DMS114 treated with DMSO at 0.1 percent for 48 hours (cell line): ENCODE measurements around the gene LIPE.

Experiments used
- DNase-seq: peaks from one replicate; lab custom pipeline; 2025; ENCODE audit not compliant: unreplicated experiment; lab: John Stamatoyannopoulos, UW

LIPE gene

DNA sequence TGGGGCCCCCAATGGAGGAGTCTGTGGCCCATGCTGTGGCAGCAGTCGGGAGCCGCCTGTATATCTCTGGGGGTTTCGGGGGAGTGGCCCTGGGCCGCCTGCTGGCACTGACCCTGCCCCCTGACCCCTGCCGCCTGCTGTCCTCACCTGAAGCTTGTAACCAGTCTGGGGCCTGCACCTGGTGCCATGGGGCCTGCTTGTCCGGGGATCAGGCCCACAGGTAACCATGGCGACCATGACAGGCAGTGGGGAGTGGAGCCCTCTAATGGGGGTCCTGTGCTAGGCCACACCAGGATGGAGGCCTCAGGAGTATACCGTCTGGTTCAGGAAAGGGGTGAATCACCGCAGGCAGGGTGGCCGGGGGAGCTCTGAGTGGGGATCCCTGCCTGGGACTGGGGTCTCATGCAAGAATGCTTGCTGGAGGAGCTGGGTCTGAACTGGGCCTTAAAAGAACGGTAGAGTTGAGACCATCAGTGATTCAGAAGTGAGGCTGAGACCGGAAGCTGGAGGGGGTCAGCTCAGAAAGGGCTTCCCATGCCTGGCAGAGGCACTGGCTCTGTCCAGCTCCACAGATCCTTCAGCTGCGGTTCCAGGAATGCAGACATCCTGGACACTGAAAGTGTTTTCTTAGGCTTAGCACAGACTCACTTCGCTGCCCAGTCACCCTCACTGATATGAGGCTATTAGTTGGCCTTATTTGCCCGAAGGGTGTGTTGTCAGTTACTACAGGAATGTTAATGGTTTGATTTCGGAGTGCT, 66.2 kb downstream of the LIPE start:
- no peak for DNase-seq

GRCh38 chr19:42357290-42357689, 69.9 kb downstream of the LIPE start:
- no peak for DNase-seq

GRCh38 chr19:42356686-42357085, 70.5 kb downstream of the LIPE start:
- DNase-seq = no peak

GRCh38 chr19:42355896-42356295, 71.3 kb downstream of the LIPE start:
- DNase-seq = no peak

DNA sequence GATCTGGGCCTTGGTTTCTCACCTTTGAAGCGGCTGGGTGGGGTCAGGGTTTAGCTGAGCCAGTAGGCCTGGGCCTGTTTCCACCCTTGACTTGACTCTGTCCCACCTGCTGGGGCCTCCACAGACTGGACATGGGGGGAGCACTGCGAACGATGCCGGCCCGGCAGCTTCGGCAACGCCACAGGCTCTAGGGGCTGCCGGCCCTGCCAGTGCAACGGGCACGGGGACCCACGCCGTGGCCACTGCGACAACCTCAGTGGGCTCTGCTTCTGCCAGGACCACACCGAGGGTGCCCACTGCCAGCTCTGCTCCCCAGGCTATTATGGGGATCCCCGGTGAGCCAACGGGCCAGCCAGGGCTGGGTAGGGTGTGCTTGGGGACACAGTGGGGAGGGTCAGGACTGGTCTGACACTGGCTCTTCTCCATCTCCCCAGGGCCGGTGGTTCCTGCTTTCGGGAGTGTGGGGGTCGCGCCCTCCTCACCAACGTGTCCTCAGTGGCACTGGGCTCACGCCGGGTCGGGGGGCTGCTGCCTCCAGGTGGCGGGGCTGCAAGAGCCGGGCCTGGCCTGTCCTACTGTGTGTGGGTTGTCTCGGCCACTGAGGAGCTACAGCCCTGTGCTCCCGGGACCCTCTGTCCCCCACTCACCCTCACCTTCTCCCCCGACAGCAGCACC, 73.7 kb downstream of the LIPE start:
- DNase-seq = no peak

DNA sequence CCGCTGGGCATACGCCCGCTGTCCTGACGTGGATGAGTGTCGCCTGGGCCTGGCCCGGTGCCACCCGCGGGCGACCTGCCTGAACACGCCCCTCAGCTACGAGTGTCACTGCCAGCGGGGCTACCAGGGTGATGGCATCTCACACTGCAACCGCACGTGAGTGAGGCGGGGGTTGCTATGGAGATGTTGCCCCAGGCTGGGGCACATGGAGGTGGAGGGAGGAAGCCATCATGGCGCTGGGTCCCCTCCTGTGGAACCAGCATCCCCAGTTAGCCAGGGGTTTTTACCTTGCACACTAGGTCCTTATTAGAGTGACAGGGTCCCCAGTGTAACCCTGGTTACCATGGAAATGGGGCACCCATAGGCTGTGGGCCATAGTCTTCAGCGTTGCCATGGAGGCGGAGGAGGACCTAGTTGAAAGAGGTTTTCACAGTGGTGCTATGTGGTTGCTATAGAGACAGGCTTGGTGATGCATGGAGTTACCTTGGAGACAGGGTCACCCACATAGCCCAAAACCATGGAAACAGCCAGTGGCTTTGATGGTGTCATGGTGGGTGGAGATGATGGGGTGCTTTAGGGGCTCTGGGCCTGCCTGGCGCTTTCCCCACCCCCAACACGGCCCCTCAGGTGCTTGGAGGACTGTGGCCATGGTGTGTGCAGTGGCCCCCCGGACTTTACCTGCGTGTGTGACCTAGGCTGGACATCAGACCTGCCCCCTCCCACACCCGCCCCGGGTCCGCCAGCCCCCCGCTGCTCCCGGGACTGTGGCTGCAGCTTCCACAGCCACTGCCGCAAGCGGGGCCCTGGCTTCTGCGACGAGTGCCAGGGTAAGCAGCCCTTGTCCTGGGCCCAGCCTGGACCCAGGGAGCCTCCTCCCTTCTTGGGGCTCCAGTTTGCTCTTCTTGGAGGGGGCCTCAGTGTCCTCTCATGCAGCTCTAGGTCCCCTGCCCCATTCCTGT, 74.6 kb downstream of the LIPE start:
- DNase-seq = no peak
